Gastroesophageal sphincter (tissue), 3 donors: ENCODE results near the gene DIP2C.

Source experiments
- CTCF ChIP-seq, 4 experiments: fragments of 200-600 bp in 2 of 4; fragments of 450-650 bp in 2 of 4; sonication (generic) in 1 of 4; IDR thresholded peaks; one replicate each; pipeline ENCODE4 v1.5.1; 2017 to 2019; ENCODE audit warnings: antibody characterized with exemption in 4 of 4, mild to moderate bottlenecking in 2 of 4, moderate library complexity in 2 of 4
- POLR2A ChIP-seq, 2 donors: fragments of 450-650 bp; IDR thresholded peaks; one replicate each; pipeline ENCODE4 v1.6.1; 2017; ENCODE audit warnings: antibody characterized with exemption in 2 of 2, mild to moderate bottlenecking in 2 of 2, moderate library complexity in 1 of 2

DNA sequence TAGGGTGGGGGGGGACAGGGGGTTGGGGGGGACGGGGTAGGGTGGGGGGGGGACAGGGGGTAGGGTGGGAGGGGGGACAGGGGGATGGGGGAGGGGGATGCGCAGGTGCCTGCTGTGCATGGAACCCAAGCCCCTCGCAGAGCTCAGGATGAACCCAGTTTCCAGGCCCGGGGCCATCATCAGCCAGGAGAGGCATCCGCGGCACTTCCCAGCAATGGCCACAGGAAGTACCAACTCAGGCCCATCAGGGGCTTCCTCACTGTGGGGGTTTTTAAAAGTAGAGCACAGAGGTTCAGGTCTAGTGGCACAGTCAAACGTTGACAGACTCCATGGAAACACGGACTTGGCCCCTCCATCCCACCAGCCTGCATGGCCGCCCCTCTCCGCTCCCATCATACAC lies 172.7 kb downstream of the DIP2C start:
- TF ChIP-seq CTCF (IDR thresholded peaks at IDR 0.05) = no peak
- no peak for TF ChIP-seq POLR2A (IDR thresholded peaks at IDR 0.05)
